NK-92 (cell line): ENCODE measurements around the gene PTPN20.

ENCODE experiments used
- DNase-seq: peaks from one replicate; lab custom pipeline; 2025; ENCODE audit not compliant: unreplicated experiment; lab: John Stamatoyannopoulos, UW

PTPN20 gene

GRCh38 chr10:47046321-47047126 is 135.3 kb downstream of the PTPN20 start:
- DNase-seq, result no peak

- DNase-seq, result no peak
Observed at GRCh38 chr10:47047127-47047504, 135.9 kb downstream of the PTPN20 start.

- DNase-seq, result no peak
Observed at GRCh38 chr10:47047577-47048525, 136.6 kb downstream of the PTPN20 start.

GRCh38 chr10:47048526-47048905 is 137.3 kb downstream of the PTPN20 start:
- DNase-seq, result no peak

GRCh38 chr10:47049056-47049851 is 138.0 kb downstream of the PTPN20 start:
- DNase-seq, result no peak

GRCh38 chr10:47049906-47050305 is 138.7 kb downstream of the PTPN20 start:
- no peak for DNase-seq

GRCh38 chr10:47050618-47051455 is 139.6 kb downstream of the PTPN20 start:
- no peak for DNase-seq

- DNase-seq, result no peak
Observed at GRCh38 chr10:47051741-47052238, 140.6 kb downstream of the PTPN20 start.
